Ishikawa (cell line): Measurements from ENCODE around the gene C20orf173.

Source experiments
- CREB1 ChIP-seq: IDR thresholded peaks from 2 replicates; pipeline ENCODE4 v1.6.1; 2012; ENCODE audit warnings: low read depth
- EP300 ChIP-seq: IDR thresholded peaks from 2 replicates; pipeline ENCODE4 v1.6.1; 2012; ENCODE audit warnings: borderline replicate concordance
- NFIC ChIP-seq: IDR thresholded peaks from 2 replicates; pipeline ENCODE4 v1.6.1; 2012
- USF1 ChIP-seq: IDR thresholded peaks from 2 replicates; pipeline ENCODE4 v1.6.1; 2012
- ZBTB7A ChIP-seq: IDR thresholded peaks from 2 replicates; pipeline ENCODE4 v1.6.1; 2012; ENCODE audit warnings: low read depth

- no peak for TF ChIP-seq EP300
- no peak for TF ChIP-seq CREB1
- TF ChIP-seq NFIC = no peak
- no peak for TF ChIP-seq ZBTB7A
- TF ChIP-seq USF1 = no peak
Observed at GRCh38 chr20:35527122-35527769, 2.2 kb downstream of the C20orf173 start.
